ENCODE data around the gene MORF4L2. TPM values are rescaled to one million over a fixed set of nuclear protein-coding genes. Genes with fewer than 3 reads are reported as not detected.

Gene MORF4L2
- total and polyA plus RNA-seq, 9 of the 15 experiments (the other 6 are each of a cell fraction or from before 2014, with no cell fraction given): 324 to 781 (median 420) TPM

GRCh38 chrX:103730147-103730795 lies 43.8 kb upstream of the MORF4L2 start:
- ATAC-seq (no peak), DNase-seq (ENCODE audit: extremely low read depth in 1 of 4, low spot score in 3 of 4) (no peak), FAIRE-seq (no peak)
- intact Hi-C loops (cut with micrococcal nuclease) (no loop called here), in situ Hi-C loops (cut with MboI) (no loop called here)
- Histone ChIP-seq H3K9me1 (ENCODE audit: control insufficient read depth, insufficient read depth, low read length) (no peaks in the 10 kb centered on the region), H3K4me1 (replicated peaks in 1 of 2; ENCODE audit: control insufficient read depth in 2 of 2, insufficient read depth in 2 of 2, low read length in 2 of 2) (no peaks in the 10 kb centered on the region), H3K27me3 (ENCODE audit: control insufficient read depth in 2 of 2, insufficient read depth in 2 of 2, low read length in 2 of 2) (peaks cover 2 to 48% of the 10 kb centered on the region in 2 experiments; a peak in 3 of 5 replicates), H2AFZ (ENCODE audit: low read depth, low read length) (no peak overlapping the region), H3K4me3 (no peak overlapping the region), H3K27ac (ENCODE audit: extremely low read depth, low read depth, low read length) (no peak overlapping the region), H3K4me2 (ENCODE audit: insufficient read depth, low read length) (no peak overlapping the region), H3K9ac (ENCODE audit: insufficient read depth in 1 of 2, low read depth in 2 of 2, low read length in 2 of 2) (no peak overlapping the region), H4K20me1 (replicated peaks; ENCODE audit: control insufficient read depth, insufficient read depth, low read length) (no peaks in the 10 kb centered on the region), H3K79me2 (ENCODE audit: control insufficient read depth, insufficient read depth, low read length) (no peaks in the 10 kb centered on the region), H3K9me3 (replicated peaks; ENCODE audit: control insufficient read depth, insufficient read depth, low read depth, low read length) (no peaks in the 10 kb centered on the region), H3K36me3 (ENCODE audit: control insufficient read depth, insufficient read depth, low read length) (no peaks in the 10 kb centered on the region)
- ChIA-PET CTCF (ENCODE audit: low intra/inter-chr PET ratio) (no interaction called here), POLR2A (interaction anchor here (0.6 to 1.4 kb wide), 2 partner anchors 9 to 62 kb away, joined by 3 to 5 read pairs; no protein-coding TSS in a partner anchor)
- WGBS (ENCODE audit: insufficient coverage, low coverage, missing lambda C conversion rate): 6% methylated on average over 3 of the region's 3 CpGs
- BruUV-seq (replicated peaks): no TSS peak
- TF ChIP-seq NBN (IDR thresholded peaks at IDR 0.05; ENCODE audit: low read depth) (no peak), MAFG (tag; conservative IDR thresholded peaks at IDR 0.05) (no peak), BRD9 (IDR thresholded peaks at IDR 0.05; ENCODE audit: low read depth, partially characterized antibody) (no peak), CC2D1A (IDR thresholded peaks at IDR 0.05) (no peak), ILF3 (IDR thresholded peaks at IDR 0.05; ENCODE audit: borderline replicate concordance) (no peak), ZNF280B (CRISPR knock-in tag; IDR thresholded peaks at IDR 0.05) (no peak), ZBTB7A (IDR thresholded peaks at IDR 0.05; ENCODE audit: borderline replicate concordance, control insufficient read depth, low read depth, low read length) (no peak), CHD7 (IDR thresholded peaks at IDR 0.05; ENCODE audit: low read depth, low read length) (no peak), SIN3A (IDR thresholded peaks at IDR 0.05; ENCODE audit: borderline replicate concordance in 2 of 2, control insufficient read depth in 1 of 2, low read depth in 2 of 2, low read length in 2 of 2) (no peak)

Measured in K562 (cell line).